GM10847 (cell line): ENCODE data around the gene ETV6.

Experiments used
- POLR2A ChIP-seq: IDR thresholded peaks from 2 replicates; pipeline ENCODE4 v1.6.1; 2011; ENCODE audit not compliant: insufficient read length; ENCODE audit errors: extremely low read depth

ETV6 gene

GRCh38 chr12:11746940-11747716, 97.7 kb downstream of the ETV6 start:
- TF ChIP-seq POLR2A: no peak

GRCh38 chr12:11747969-11748368, 98.5 kb downstream of the ETV6 start:
- no peak for TF ChIP-seq POLR2A

GRCh38 chr12:11748903-11749302, 99.4 kb downstream of the ETV6 start:
- TF ChIP-seq POLR2A: no peak

GRCh38 chr12:11749943-11750690, 100.6 kb downstream of the ETV6 start:
- no peak for TF ChIP-seq POLR2A

GRCh38 chr12:11752403-11753149, 103.1 kb downstream of the ETV6 start:
- TF ChIP-seq POLR2A: no peak

- TF ChIP-seq POLR2A: no peak
Measured at GRCh38 chr12:11753150-11753499, 103.7 kb downstream of the ETV6 start.

GRCh38 chr12:11753826-11754225, 104.4 kb downstream of the ETV6 start:
- no peak for TF ChIP-seq POLR2A

GRCh38 chr12:11754256-11754655, 104.8 kb downstream of the ETV6 start:
- TF ChIP-seq POLR2A: no peak

GRCh38 chr12:11755302-11755930, 105.9 kb downstream of the ETV6 start:
- no peak for TF ChIP-seq POLR2A

GRCh38 chr12:11756022-11756421, 106.5 kb downstream of the ETV6 start:
- TF ChIP-seq POLR2A: no peak

GRCh38 chr12:11756523-11756922, 107.0 kb downstream of the ETV6 start:
- no peak for TF ChIP-seq POLR2A

- no peak for TF ChIP-seq POLR2A
Measured at GRCh38 chr12:11757095-11757494, 107.6 kb downstream of the ETV6 start.

GRCh38 chr12:11757531-11757930, 108.1 kb downstream of the ETV6 start:
- no peak for TF ChIP-seq POLR2A

GRCh38 chr12:11758087-11758486, 108.6 kb downstream of the ETV6 start:
- TF ChIP-seq POLR2A: no peak
